WTC11 (cell line): Measurements from ENCODE around the gene TRIM66. TPM values are rescaled to one million over a fixed set of nuclear protein-coding genes. Genes with fewer than 3 reads are reported as not detected.

Experiments used
- ATAC-seq: fragments of 200-7000 bp; cut with Tn5 transposase; 2 replicates; pipeline ENCODE4 v1.10.0; 2021; ENCODE audit warnings: mild to moderate bottlenecking, moderate library complexity
- CTCF ChIA-PET: fragments of 300-600 bp; sonication (Branson Sonifier 250); formaldehyde crosslinking; loops from one replicate; lab custom pipeline; 2021; ENCODE audit warnings: antibody characterized with exemption; lab: Charles Lee
- POLR2A ChIA-PET: fragments of 350-600 bp; sonication (Branson Sonifier 250); formaldehyde crosslinking; loops from one replicate; lab custom pipeline; 2021; ENCODE audit warnings: antibody characterized with exemption; lab: Charles Lee
- DNase-seq: peaks from one replicate; pipeline ENCODE4 v3.0.0; 2021; ENCODE audit warnings: low spot score
- H3K27ac Mint-ChIP-seq: 2 replicates; pipeline ENCODE4 v1.8.0; 2021; ENCODE audit warnings: mixed read lengths
- H3K27me3 Mint-ChIP-seq: 2 replicates; pipeline ENCODE4 v1.8.0; 2021; ENCODE audit warnings: low read depth, mild to moderate bottlenecking, moderate library complexity, mixed read lengths
- H3K36me3 Mint-ChIP-seq: 2 replicates; pipeline ENCODE4 v1.8.0; 2021; ENCODE audit warnings: mixed read lengths
- H3K4me1 Mint-ChIP-seq: 2 replicates; pipeline ENCODE4 v1.8.0; 2022; ENCODE audit warnings: mixed read lengths
- H3K4me3 Mint-ChIP-seq: 2 replicates; pipeline ENCODE4 v1.8.0; 2021; ENCODE audit warnings: mild to moderate bottlenecking, moderate library complexity, mixed read lengths
- H3K9me3 Mint-ChIP-seq: 2 replicates; pipeline ENCODE4 v1.8.0; 2021; ENCODE audit warnings: mixed read lengths
- ATF1 ChIP-seq: sonication (generic); formaldehyde crosslinking; IDR thresholded peaks from 2 replicates; pipeline ENCODE4 v1.8.1; 2023; ENCODE audit warnings: mild to moderate bottlenecking, moderate library complexity, missing genetic modification reagents
- EMX1 ChIP-seq: fragments of 250-450 bp; sonication (Bioruptor Pico); IDR thresholded peaks from 2 replicates; pipeline ENCODE4 v1.8.0; 2021; ENCODE audit warnings: mild to moderate bottlenecking
- FOXK1 ChIP-seq: sonication (generic); formaldehyde crosslinking; IDR thresholded peaks from 2 replicates; pipeline ENCODE4 v1.8.0; 2022; ENCODE audit warnings: mild to moderate bottlenecking, moderate library complexity, missing genetic modification reagents
- GABPB1 ChIP-seq: sonication (generic); formaldehyde crosslinking; IDR thresholded peaks from 2 replicates; pipeline ENCODE4 v1.8.1; 2023; ENCODE audit warnings: mild to moderate bottlenecking, missing genetic modification reagents
- GTF2I ChIP-seq: fragments of 250-450 bp; sonication (Bioruptor Pico); conservative IDR thresholded peaks from 2 replicates; pipeline ENCODE4 v1.4.0; 2021; ENCODE audit warnings: mild to moderate bottlenecking
- HMGA2 ChIP-seq: fragments of 250-450 bp; sonication (Bioruptor Pico); IDR thresholded peaks from 2 replicates; pipeline ENCODE4 v1.4.0; 2021; ENCODE audit warnings: mild to moderate bottlenecking, moderate library complexity
- IRF2 ChIP-seq: sonication (generic); formaldehyde crosslinking; IDR thresholded peaks from 2 replicates; pipeline ENCODE4 v1.8.0; 2022; ENCODE audit warnings: low read depth, missing genetic modification reagents, borderline replicate concordance
- MAX ChIP-seq: sonication (generic); formaldehyde crosslinking; IDR thresholded peaks from 2 replicates; pipeline ENCODE4 v1.8.0; 2022; ENCODE audit warnings: mild to moderate bottlenecking, missing genetic modification reagents
- MYBL2 ChIP-seq: sonication (generic); formaldehyde crosslinking; IDR thresholded peaks from 2 replicates; pipeline ENCODE4 v1.8.1; 2023; ENCODE audit warnings: mild to moderate bottlenecking, moderate library complexity, missing genetic modification reagents
- PRRX2 ChIP-seq: fragments of 250-450 bp; sonication (Bioruptor Pico); IDR thresholded peaks from 2 replicates; pipeline ENCODE4 v1.8.0; 2021; ENCODE audit warnings: mild to moderate bottlenecking
- ZNF121 ChIP-seq: sonication (generic); formaldehyde crosslinking; IDR thresholded peaks from 2 replicates; pipeline ENCODE4 v1.8.0; 2023; ENCODE audit warnings: missing genetic modification reagents
- ZNF263 ChIP-seq: sonication (generic); formaldehyde crosslinking; IDR thresholded peaks from 2 replicates; pipeline ENCODE4 v1.8.1; 2022; ENCODE audit warnings: low read depth, mild to moderate bottlenecking, moderate library complexity, missing genetic modification reagents
- ZNF416 ChIP-seq: fragments of 250-450 bp; sonication (Bioruptor Pico); IDR thresholded peaks from 2 replicates; pipeline ENCODE4 v1.9.0; 2021; ENCODE audit warnings: mild to moderate bottlenecking, inconsistent platforms
- ZNF423 ChIP-seq: fragments of 250-450 bp; sonication (Bioruptor Pico); IDR thresholded peaks from 2 replicates; pipeline ENCODE4 v2.1.2; 2022; ENCODE audit warnings: mild to moderate bottlenecking, moderate library complexity
- ZNF532 ChIP-seq: fragments of 250-450 bp; sonication (Bioruptor Pico); IDR thresholded peaks from 2 replicates; pipeline ENCODE4 v1.9.0; 2021; ENCODE audit warnings: mild to moderate bottlenecking, borderline replicate concordance
- total RNA-seq: library from RNA; stranded (reverse); gene quantifications from 3 replicates; pipeline ENCODE4 v1.2.3, GENCODE V29; 2021
- TF ChIP-seq, protein P1 (sequence below): fragments of 200-600 bp; IDR thresholded peaks from 2 replicates; pipeline ENCODE4 v1.8.0; 2022; ENCODE audit warnings: antibody characterized with exemption
- TF ChIP-seq, protein P2 (sequence below): sonication (generic); formaldehyde crosslinking; IDR thresholded peaks from 2 replicates; pipeline ENCODE4 v1.8.1; 2022; ENCODE audit warnings: mild to moderate bottlenecking, missing genetic modification reagents, moderate library complexity, borderline replicate concordance
- TF ChIP-seq, protein P3 (sequence below): sonication (generic); formaldehyde crosslinking; IDR thresholded peaks from 2 replicates; pipeline ENCODE4 v1.8.0; 2023; ENCODE audit warnings: missing genetic modification reagents, mild to moderate bottlenecking, borderline replicate concordance
- TF ChIP-seq, protein P4 (sequence below): sonication (generic); formaldehyde crosslinking; IDR thresholded peaks from 2 replicates; pipeline ENCODE4 v1.8.1; 2023; ENCODE audit warnings: mild to moderate bottlenecking, missing genetic modification reagents

The TRIM66 gene
- total RNA-seq, 1 experiment from 2014 or later = 5.6 TPM

GRCh38 chr11:8577791-8578581, 104.5 kb downstream of the TRIM66 start:
- ATAC-seq (no peak), DNase-seq (no peak)
- Mint-ChIP-seq H3K27me3 (no peaks in the 10 kb centered on the region), H3K27ac (no peak overlapping the region), H3K4me3 (no peak overlapping the region)
- CTCF ChIA-PET = no interaction called here
- TF ChIP-seq, protein P1, sequence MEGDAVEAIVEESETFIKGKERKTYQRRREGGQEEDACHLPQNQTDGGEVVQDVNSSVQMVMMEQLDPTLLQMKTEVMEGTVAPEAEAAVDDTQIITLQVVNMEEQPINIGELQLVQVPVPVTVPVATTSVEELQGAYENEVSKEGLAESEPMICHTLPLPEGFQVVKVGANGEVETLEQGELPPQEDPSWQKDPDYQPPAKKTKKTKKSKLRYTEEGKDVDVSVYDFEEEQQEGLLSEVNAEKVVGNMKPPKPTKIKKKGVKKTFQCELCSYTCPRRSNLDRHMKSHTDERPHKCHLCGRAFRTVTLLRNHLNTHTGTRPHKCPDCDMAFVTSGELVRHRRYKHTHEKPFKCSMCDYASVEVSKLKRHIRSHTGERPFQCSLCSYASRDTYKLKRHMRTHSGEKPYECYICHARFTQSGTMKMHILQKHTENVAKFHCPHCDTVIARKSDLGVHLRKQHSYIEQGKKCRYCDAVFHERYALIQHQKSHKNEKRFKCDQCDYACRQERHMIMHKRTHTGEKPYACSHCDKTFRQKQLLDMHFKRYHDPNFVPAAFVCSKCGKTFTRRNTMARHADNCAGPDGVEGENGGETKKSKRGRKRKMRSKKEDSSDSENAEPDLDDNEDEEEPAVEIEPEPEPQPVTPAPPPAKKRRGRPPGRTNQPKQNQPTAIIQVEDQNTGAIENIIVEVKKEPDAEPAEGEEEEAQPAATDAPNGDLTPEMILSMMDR = no peak
- no peak for TF ChIP-seq ZNF532 (CRISPR knock-in tag)
- no peak for TF ChIP-seq MAX (CRISPR knock-in tag)
- 0 out of 2 replicates have a peak, but pooled peaks have one; percentile 39 for TF ChIP-seq GTF2I
- TF ChIP-seq, all 79 proteins: peak for 1
- POLR2A ChIA-PET = no interaction called here
- peaks cover 24% of the 10 kb centered on the region for H3K9me3 Mint-ChIP-seq
- peaks cover 12% of the 10 kb centered on the region for H3K36me3 Mint-ChIP-seq
- H3K4me1 Mint-ChIP-seq = no peaks in the 10 kb centered on the region; the same call in 1 of the 2 replicates

DNA sequence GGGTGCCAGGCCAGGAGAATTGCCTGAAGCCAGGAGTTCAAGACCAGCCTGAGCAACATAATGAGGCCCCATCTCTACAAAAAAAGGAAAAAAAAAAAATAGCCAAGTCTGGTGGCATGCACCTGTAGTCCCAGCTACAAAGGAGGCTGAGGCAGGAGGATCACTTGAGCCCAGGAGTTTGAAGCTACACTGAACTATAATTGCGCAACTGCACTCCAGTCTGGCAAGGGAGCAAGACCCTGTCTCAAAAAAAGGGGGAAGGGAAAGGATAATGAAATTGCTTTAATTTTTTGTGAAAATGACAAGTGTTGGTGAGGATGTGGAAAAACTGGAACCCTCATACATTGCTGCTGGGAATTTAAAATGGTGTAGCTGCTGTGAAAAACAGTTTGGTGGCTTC, 107.7 kb downstream of the TRIM66 start:
- POLR2A ChIA-PET = no interaction called here
- no peak for ATAC-seq
- H3K4me1 Mint-ChIP-seq = no peaks in the 10 kb centered on the region
- peaks cover 5% of the 10 kb centered on the region for H3K36me3 Mint-ChIP-seq
- H3K27ac Mint-ChIP-seq = no peak overlapping the region
- DNase-seq = no peak
- no peak overlapping the region for H3K4me3 Mint-ChIP-seq
- no peaks in the 10 kb centered on the region for H3K27me3 Mint-ChIP-seq
- peaks cover 14% of the 10 kb centered on the region for H3K9me3 Mint-ChIP-seq
- CTCF ChIA-PET = interaction anchor here (1.3 kb wide), 1 partner anchor 8 kb away, joined by 5 read pairs; no protein-coding TSS in a partner anchor
- TF ChIP-seq FOXK1 (CRISPR knock-in tag) = no peak
- TF ChIP-seq ZNF423 (CRISPR knock-in tag) = no peak
- TF ChIP-seq GABPB1 (CRISPR knock-in tag) = no peak
- no peak for TF ChIP-seq ZNF416 (CRISPR knock-in tag)
- no peak for TF ChIP-seq ZNF263 (CRISPR knock-in tag)
- no peak for TF ChIP-seq EMX1 (CRISPR knock-in tag)
- no peak for TF ChIP-seq PRRX2
- TF ChIP-seq ZNF121 (CRISPR knock-in tag) = no peak
- TF ChIP-seq IRF2 = no peak
- TF ChIP-seq, protein P2, sequence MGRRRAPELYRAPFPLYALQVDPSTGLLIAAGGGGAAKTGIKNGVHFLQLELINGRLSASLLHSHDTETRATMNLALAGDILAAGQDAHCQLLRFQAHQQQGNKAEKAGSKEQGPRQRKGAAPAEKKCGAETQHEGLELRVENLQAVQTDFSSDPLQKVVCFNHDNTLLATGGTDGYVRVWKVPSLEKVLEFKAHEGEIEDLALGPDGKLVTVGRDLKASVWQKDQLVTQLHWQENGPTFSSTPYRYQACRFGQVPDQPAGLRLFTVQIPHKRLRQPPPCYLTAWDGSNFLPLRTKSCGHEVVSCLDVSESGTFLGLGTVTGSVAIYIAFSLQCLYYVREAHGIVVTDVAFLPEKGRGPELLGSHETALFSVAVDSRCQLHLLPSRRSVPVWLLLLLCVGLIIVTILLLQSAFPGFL (CRISPR knock-in tag) = no peak
- TF ChIP-seq, protein P3, sequence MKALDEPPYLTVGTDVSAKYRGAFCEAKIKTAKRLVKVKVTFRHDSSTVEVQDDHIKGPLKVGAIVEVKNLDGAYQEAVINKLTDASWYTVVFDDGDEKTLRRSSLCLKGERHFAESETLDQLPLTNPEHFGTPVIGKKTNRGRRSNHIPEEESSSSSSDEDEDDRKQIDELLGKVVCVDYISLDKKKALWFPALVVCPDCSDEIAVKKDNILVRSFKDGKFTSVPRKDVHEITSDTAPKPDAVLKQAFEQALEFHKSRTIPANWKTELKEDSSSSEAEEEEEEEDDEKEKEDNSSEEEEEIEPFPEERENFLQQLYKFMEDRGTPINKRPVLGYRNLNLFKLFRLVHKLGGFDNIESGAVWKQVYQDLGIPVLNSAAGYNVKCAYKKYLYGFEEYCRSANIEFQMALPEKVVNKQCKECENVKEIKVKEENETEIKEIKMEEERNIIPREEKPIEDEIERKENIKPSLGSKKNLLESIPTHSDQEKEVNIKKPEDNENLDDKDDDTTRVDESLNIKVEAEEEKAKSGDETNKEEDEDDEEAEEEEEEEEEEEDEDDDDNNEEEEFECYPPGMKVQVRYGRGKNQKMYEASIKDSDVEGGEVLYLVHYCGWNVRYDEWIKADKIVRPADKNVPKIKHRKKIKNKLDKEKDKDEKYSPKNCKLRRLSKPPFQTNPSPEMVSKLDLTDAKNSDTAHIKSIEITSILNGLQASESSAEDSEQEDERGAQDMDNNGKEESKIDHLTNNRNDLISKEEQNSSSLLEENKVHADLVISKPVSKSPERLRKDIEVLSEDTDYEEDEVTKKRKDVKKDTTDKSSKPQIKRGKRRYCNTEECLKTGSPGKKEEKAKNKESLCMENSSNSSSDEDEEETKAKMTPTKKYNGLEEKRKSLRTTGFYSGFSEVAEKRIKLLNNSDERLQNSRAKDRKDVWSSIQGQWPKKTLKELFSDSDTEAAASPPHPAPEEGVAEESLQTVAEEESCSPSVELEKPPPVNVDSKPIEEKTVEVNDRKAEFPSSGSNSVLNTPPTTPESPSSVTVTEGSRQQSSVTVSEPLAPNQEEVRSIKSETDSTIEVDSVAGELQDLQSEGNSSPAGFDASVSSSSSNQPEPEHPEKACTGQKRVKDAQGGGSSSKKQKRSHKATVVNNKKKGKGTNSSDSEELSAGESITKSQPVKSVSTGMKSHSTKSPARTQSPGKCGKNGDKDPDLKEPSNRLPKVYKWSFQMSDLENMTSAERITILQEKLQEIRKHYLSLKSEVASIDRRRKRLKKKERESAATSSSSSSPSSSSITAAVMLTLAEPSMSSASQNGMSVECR = no peak
- no peak for TF ChIP-seq HMGA2 (CRISPR knock-in tag)
- TF ChIP-seq ATF1 (CRISPR knock-in tag) = no peak
- TF ChIP-seq, protein P4, sequence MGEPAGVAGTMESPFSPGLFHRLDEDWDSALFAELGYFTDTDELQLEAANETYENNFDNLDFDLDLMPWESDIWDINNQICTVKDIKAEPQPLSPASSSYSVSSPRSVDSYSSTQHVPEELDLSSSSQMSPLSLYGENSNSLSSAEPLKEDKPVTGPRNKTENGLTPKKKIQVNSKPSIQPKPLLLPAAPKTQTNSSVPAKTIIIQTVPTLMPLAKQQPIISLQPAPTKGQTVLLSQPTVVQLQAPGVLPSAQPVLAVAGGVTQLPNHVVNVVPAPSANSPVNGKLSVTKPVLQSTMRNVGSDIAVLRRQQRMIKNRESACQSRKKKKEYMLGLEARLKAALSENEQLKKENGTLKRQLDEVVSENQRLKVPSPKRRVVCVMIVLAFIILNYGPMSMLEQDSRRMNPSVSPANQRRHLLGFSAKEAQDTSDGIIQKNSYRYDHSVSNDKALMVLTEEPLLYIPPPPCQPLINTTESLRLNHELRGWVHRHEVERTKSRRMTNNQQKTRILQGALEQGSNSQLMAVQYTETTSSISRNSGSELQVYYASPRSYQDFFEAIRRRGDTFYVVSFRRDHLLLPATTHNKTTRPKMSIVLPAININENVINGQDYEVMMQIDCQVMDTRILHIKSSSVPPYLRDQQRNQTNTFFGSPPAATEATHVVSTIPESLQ = no peak
- no peak for TF ChIP-seq MYBL2
